Activated naive CD8-positive, alpha-beta T cell treated with anti-CD3 and anti-CD28 coated beads, Interleukin-2, amount 10 ng/mL, durations not matched to agents 7 days and 5 days (primary cell): ENCODE measurements around the gene AP2B1. TPM values are rescaled to one million over a fixed set of nuclear protein-coding genes. Genes with fewer than 3 reads are reported as not detected.
"Not testable (repeated sequence)": the region's sequence is repeated elsewhere in the genome, so short reads cannot be mapped to it uniquely, and the experiment has no call there.

Experiments used
- ATAC-seq: fragments of 150-1000 bp; cut with Tn5 transposase; one replicate; pipeline ENCODE4 v1.10.0; 2021; ENCODE audit warnings: low read depth, moderate library complexity
- POLR2A ChIA-PET: fragments of 350-600 bp; sonication (Branson Sonifier 250); formaldehyde crosslinking; loops from one replicate; lab custom pipeline; 2021; ENCODE audit warnings: antibody characterized with exemption; lab: Charles Lee
- DNase-seq: peaks from one replicate; pipeline ENCODE4 v3.0.0; 2021
- H3K27ac Mint-ChIP-seq: one replicate; pipeline ENCODE4 v1.8.0; 2022; ENCODE audit warnings: mild to moderate bottlenecking, mixed read lengths
- H3K27me3 Mint-ChIP-seq: one replicate; pipeline ENCODE4 v1.8.0; 2022; ENCODE audit warnings: mild to moderate bottlenecking, moderate library complexity, mixed read lengths
- H3K36me3 Mint-ChIP-seq: one replicate; pipeline ENCODE4 v1.8.0; 2021; ENCODE audit warnings: mild to moderate bottlenecking, mixed read lengths
- H3K4me1 Mint-ChIP-seq: one replicate; pipeline ENCODE4 v1.8.0; 2021; ENCODE audit warnings: mixed read lengths
- H3K4me3 Mint-ChIP-seq: one replicate; pipeline ENCODE4 v1.8.0; 2022; ENCODE audit warnings: mild to moderate bottlenecking, moderate library complexity, mixed read lengths
- H3K9me3 Mint-ChIP-seq: one replicate; pipeline ENCODE4 v1.8.0; 2021; ENCODE audit warnings: mixed read lengths
- total RNA-seq, 2 experiments: library from RNA; stranded (reverse); gene quantifications; one replicate each; pipeline ENCODE4 v1.2.3, GENCODE V29; 2021

Gene AP2B1
- total RNA-seq, 2 experiments from 2014 or later = 154 to 163 TPM

DNA sequence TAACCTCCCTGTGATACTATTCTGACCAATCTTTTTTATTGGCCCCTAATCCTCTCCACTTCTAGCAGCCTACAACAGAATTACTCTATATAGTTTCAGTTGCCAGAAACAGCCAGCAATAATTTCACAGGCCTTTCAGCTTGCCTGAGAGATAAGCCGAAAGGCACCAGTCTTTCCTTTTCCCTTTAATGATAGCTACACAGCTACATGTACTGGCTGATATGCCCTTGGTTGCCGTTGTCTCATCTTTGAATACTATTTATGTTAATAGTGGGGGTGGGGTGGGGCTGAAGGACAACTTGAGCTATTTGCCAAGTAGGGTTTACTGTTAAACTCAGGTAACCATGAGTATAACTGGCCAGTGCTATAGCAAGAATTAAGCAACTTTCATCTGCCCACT lies 108.5 kb downstream of the AP2B1 start:
- ATAC-seq (no peak), DNase-seq (no peak)
- H3K27ac Mint-ChIP-seq = no peak overlapping the region
- no peak overlapping the region for H3K4me3 Mint-ChIP-seq
- no peaks in the 10 kb centered on the region for H3K9me3 Mint-ChIP-seq
- no peaks in the 10 kb centered on the region for H3K4me1 Mint-ChIP-seq
- H3K27me3 Mint-ChIP-seq = no peaks in the 10 kb centered on the region
- POLR2A ChIA-PET = interaction anchor here (0.7 kb wide), 1 partner anchor 106 kb away, joined by 4 read pairs; no protein-coding TSS in a partner anchor
- H3K36me3 Mint-ChIP-seq = peaks cover 12% of the 10 kb centered on the region

DNA sequence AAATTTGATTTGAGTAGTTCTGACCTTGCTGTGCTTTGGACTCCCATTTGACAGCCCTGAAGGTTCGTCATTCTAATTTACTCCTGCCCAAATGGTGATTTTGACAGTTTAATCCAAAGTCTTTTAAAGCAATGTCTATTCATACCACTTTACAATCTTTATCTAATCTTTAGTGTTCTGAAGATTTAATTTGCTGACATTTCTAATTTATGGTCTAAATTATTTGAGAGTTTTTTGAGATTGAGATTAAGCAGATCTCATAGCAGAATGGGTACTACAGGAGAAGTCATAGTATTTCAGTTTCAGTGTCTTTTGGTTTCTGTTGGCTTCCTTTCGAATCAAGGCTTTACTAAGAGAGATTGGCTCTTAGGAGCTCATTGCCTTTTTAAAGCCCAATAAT lies 111.7 kb downstream of the AP2B1 start:
- H3K9me3 Mint-ChIP-seq = peaks cover 2% of the 10 kb centered on the region
- H3K4me1 Mint-ChIP-seq = no peaks in the 10 kb centered on the region
- ATAC-seq (no peak), DNase-seq (no peak)
- POLR2A ChIA-PET = no interaction called here
- H3K27ac Mint-ChIP-seq = no peak overlapping the region
- no peak overlapping the region for H3K4me3 Mint-ChIP-seq
- H3K36me3 Mint-ChIP-seq = peaks cover 22% of the 10 kb centered on the region
- H3K27me3 Mint-ChIP-seq = no peaks in the 10 kb centered on the region

DNA sequence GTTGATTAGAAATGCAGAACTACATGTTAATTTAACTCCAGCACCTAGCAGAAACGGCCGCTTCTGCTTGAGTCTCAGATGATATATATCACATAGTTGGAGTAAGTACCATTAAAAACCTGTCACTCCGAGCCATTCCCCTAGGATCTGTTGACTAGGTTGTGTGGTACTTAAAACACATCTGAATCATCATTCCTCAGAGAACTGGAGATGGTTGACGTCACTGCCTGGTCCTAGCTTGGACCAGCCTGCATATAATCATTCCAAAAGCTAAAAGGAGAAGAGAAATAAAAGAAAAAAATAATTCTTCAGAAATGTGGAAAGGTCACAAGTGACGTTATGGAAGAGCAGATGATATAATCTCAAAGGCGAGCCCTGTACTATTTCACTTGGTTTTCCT lies 113.0 kb downstream of the AP2B1 start:
- Mint-ChIP-seq H3K9me3 (peaks cover 2% of the 10 kb centered on the region), H3K4me3 (no peak overlapping the region), H3K36me3 (peaks cover 24% of the 10 kb centered on the region), H3K27me3 (no peaks in the 10 kb centered on the region), H3K27ac (no peak overlapping the region), H3K4me1 (no peaks in the 10 kb centered on the region)
- ATAC-seq (no peak), DNase-seq (no peak)
- POLR2A ChIA-PET = no interaction called here

DNA sequence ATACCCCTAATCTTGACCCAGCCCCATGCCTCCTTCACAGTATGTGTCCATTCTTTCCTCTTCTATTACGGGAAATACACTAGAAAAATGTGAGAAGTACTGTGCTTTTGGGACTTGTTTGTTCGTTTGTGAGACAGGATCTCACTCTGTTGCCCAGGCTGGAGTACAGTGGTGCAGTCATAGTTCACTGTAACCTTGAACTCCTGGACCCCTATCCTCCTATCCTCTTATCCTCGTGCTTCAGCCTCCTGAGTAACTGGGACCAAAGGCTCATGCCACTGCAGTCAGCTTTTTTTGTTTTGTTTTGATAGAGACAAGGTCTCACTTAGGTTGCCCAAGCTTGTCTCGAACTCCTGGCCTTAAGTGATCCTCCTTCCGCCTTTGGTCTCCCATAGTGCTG lies 114.4 kb downstream of the AP2B1 start:
- Mint-ChIP-seq H3K27ac (no peak overlapping the region), H3K36me3 (peaks cover 22% of the 10 kb centered on the region), H3K9me3 (peaks cover 2% of the 10 kb centered on the region), H3K27me3 (no peaks in the 10 kb centered on the region), H3K4me3 (no peak overlapping the region), H3K4me1 (no peaks in the 10 kb centered on the region)
- no peak for ATAC-seq
- POLR2A ChIA-PET = no interaction called here
- DNase-seq = no peak

DNA sequence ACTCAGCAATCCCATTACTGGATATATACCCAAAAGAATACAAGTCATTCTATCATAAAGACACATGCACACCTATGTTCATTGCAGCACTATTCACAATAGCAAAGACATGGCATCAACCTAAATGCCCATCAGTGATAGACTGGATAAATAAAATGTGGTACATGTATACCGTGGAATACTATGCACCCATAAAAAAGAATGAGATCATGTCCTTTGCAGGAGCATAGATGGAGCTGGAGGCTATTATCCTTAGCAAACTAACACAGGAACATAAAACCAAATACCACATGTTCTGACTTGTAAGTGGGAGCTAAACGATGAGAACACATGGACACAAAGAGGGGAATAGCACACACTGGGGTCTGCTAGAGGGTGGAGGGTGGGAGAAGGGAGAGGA lies 116.2 kb downstream of the AP2B1 start:
- H3K36me3 Mint-ChIP-seq = peaks cover 20% of the 10 kb centered on the region
- H3K4me1 Mint-ChIP-seq, ATAC-seq, H3K9me3 Mint-ChIP-seq, H3K27me3 Mint-ChIP-seq, H3K4me3 Mint-ChIP-seq, H3K27ac Mint-ChIP-seq, POLR2A ChIA-PET, DNase-seq: not testable (repeated sequence)

DNA sequence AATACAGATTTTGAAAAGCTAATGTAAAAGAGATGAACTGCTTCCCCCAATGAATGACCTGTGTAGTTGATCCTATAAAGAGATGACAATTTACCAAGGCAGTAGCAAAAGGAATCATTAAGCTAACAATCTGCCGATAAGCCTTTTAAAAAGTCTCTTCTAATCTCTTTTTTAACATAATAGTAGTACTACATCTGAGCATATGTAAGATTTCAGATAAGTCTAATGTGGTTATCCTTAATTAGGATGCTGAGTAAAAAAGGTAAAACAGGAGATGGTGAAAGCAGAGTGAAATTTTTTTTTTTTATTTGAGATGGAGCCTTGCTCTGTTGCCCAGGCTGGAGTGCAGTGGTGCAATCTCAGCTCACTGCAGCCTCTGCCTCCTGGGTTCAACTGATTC lies 118.1 kb downstream of the AP2B1 start:
- peaks cover 2% of the 10 kb centered on the region for H3K9me3 Mint-ChIP-seq
- POLR2A ChIA-PET = no interaction called here

DNA sequence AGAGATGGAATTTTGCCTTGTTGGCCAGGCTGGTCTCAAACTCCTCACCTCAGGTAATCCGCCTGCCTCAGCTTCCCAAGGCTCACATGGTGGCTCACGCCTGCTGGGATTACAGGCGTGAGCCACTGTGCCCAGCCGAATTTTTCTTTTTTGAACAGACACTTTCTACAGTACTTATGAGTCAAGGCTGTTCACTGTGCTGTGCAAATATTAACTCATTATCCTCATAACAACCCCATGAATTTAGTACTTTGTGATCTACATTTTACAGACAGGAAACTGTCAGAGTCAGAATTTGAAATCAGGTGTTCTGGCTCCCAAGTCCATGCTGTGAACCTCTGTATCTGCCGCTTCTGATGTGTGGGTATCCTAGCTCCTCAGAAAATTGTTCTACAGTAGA lies 118.6 kb downstream of the AP2B1 start:
- H3K4me3 Mint-ChIP-seq = no peak overlapping the region
- ATAC-seq (no peak), DNase-seq (no peak)
- H3K27ac Mint-ChIP-seq = no peak overlapping the region
- H3K9me3 Mint-ChIP-seq = peaks cover 2% of the 10 kb centered on the region
- POLR2A ChIA-PET = no interaction called here
- peaks cover 27% of the 10 kb centered on the region for H3K36me3 Mint-ChIP-seq
- no peaks in the 10 kb centered on the region for H3K27me3 Mint-ChIP-seq
- peaks cover 8% of the 10 kb centered on the region for H3K4me1 Mint-ChIP-seq

More for the DNA sequence above, 118.1 kb downstream of the AP2B1 start:
- ATAC-seq (no peak), DNase-seq (no peak)
- Mint-ChIP-seq H3K4me1 (peaks cover 8% of the 10 kb centered on the region), H3K36me3 (peaks cover 23% of the 10 kb centered on the region), H3K4me3 (no peak overlapping the region), H3K27ac (no peak overlapping the region), H3K27me3 (no peaks in the 10 kb centered on the region)

DNA sequence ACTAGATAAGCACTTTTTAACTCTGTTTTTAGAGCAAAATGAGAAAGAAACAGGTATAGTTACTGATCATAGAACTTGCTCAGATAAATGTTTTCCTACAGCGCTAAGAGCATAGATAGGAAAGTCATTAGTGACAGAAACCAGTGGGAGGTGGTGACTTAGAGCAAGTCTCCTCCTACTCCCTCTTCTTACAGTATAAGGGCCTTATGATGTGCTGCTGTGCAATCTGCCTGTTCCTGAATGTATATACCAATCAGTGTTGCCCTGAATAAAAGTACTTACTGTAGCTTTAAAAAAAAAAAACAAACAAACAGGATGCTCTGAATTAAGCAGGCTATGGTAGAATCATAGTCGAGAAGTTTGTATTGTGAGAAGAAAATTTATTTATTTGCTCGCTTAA lies 121.0 kb downstream of the AP2B1 start:
- H3K4me1 Mint-ChIP-seq = peaks cover 9% of the 10 kb centered on the region
- no peak overlapping the region for H3K27ac Mint-ChIP-seq
- H3K9me3 Mint-ChIP-seq = no peaks in the 10 kb centered on the region
- no peak for ATAC-seq
- H3K27me3 Mint-ChIP-seq = no peaks in the 10 kb centered on the region
- no peak for DNase-seq
- no peak overlapping the region for H3K4me3 Mint-ChIP-seq
- H3K36me3 Mint-ChIP-seq = peaks cover 19% of the 10 kb centered on the region
- POLR2A ChIA-PET = no interaction called here

DNA sequence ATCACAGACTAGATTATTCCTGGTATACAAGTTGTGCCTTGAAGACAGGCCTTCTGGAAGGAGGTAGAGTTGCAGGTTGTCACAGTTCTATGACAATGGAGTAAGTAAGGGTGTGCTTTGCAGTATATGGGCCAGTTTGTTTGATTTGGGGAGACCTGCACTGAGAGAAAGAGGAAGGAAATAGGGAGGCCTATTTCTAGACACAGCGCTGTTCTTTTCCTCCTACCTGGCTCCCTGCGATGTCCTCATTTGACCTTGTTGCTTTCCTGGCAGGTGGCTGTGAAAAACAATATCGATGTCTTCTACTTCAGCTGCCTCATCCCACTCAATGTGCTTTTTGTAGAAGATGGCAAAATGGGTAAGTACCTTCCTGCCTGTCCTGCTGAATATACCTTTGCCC lies 121.8 kb downstream of the AP2B1 start:
- Mint-ChIP-seq H3K4me3 (no peak overlapping the region), H3K27ac (no peak overlapping the region), H3K9me3 (no peaks in the 10 kb centered on the region), H3K27me3 (no peaks in the 10 kb centered on the region), H3K36me3 (peaks cover 15% of the 10 kb centered on the region), H3K4me1 (peaks cover 9% of the 10 kb centered on the region)
- no peak for ATAC-seq
- POLR2A ChIA-PET = no interaction called here
- DNase-seq = no peak

DNA sequence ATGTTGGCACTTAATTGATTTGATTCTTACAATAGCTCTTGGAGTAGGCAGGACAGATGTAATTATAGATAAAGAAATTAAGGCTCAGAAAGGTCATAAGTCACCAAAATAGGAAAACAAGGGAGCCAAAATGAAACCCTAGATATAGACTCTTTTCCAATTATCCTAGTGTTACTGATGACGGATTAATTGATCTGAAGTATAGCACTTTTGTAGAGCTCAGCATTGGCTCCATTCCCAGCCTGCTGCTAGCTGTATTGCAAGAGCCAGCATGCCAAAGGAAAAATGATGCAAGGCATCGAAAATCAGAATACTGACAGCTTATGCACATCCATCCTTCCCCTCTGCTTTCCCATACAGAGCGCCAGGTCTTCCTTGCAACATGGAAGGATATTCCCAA lies 122.8 kb downstream of the AP2B1 start:
- POLR2A ChIA-PET = no interaction called here
- no peaks in the 10 kb centered on the region for H3K9me3 Mint-ChIP-seq
- peaks cover 9% of the 10 kb centered on the region for H3K4me1 Mint-ChIP-seq
- no peak for DNase-seq
- no peak overlapping the region for H3K27ac Mint-ChIP-seq
- no peak for ATAC-seq
- H3K36me3 Mint-ChIP-seq = peaks cover 13% of the 10 kb centered on the region
- no peaks in the 10 kb centered on the region for H3K27me3 Mint-ChIP-seq
- H3K4me3 Mint-ChIP-seq = no peak overlapping the region

DNA sequence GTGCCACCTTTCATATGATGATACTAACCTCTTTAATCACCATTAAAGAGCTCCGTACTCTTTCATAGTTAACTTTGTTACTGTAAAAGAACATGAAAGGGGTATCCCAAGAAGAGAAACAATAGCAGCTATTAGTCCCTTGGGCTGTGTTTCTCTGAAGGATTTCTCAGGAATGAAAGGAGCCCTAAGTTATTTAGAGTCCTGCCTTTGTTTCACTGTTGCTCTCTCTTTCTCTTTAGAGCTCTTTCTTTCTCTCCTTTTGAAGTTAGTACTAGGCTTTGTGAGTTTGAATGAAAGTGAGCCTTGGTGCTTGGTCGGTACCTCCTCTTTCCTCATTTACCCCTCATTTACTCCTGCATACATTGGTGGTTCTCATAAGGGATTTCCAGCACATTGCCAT lies 123.8 kb downstream of the AP2B1 start:
- POLR2A ChIA-PET = no interaction called here
- H3K4me3 Mint-ChIP-seq = no peak overlapping the region
- peaks cover 9% of the 10 kb centered on the region for H3K4me1 Mint-ChIP-seq
- peaks cover 13% of the 10 kb centered on the region for H3K36me3 Mint-ChIP-seq
- ATAC-seq (no peak), DNase-seq (no peak)
- H3K9me3 Mint-ChIP-seq = no peaks in the 10 kb centered on the region
- H3K27me3 Mint-ChIP-seq = no peaks in the 10 kb centered on the region
- H3K27ac Mint-ChIP-seq = no peak overlapping the region

DNA sequence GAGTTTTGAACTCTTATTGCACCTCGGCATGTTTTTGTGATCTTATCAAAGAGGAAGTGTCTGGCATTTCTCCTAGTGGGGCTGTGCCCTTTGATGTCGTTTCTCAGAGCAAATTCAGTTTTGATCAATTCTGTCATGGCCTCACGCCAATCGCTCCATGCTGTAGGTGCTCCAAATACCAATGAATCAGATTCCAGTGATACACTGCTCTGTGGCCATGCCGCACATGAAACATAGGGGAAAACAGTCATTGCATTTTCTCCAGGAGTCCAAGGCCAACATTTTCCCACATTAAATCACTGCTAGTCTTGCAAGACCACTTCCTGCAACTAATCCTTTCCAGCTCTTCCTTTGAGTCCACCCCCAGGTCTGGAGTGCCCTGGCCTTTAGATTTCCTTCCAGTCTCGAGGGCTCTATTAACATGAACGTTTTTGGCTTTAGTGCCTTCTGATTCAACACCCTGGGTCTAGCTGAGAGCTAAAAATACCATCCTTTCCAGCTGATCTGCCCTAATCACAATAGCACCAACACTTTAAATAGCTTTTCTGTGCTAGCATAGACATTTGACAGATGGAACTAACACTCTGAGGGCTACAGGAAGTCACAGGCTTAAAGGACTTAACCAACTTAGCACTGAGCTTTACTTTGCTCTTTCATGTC lies 126.1 kb downstream of the AP2B1 start:
- peaks cover 9% of the 10 kb centered on the region for H3K4me1 Mint-ChIP-seq

DNA sequence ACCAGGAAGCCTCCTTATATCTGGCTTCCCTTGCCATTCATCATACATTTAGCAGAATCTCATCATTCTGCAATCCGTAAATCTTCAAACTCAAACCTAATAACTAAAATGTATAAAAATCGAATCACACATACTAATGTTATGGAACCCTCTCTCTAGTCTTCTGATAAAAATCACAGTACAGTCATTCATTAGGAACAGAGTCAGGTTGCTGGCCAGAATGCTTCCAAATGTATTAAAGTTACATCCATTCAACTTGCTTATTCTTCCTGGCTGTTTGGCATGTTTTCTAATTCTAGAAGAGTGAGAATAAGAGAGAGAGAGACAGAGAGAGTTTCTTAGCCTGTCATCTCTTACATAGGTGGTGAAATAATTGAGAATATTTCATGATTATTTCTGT lies 127.9 kb downstream of the AP2B1 start:
- Mint-ChIP-seq H3K27ac (no peak overlapping the region), H3K9me3 (no peaks in the 10 kb centered on the region), H3K27me3 (no peaks in the 10 kb centered on the region), H3K36me3 (peaks cover 24% of the 10 kb centered on the region), H3K4me1 (peaks cover 3% of the 10 kb centered on the region), H3K4me3 (no peak overlapping the region)
- ATAC-seq = no peak
- POLR2A ChIA-PET = no interaction called here
- DNase-seq = no peak

More for the DNA sequence above, 126.1 kb downstream of the AP2B1 start:
- Mint-ChIP-seq H3K36me3 (peaks cover 19% of the 10 kb centered on the region), H3K9me3 (no peaks in the 10 kb centered on the region), H3K27ac (no peak overlapping the region), H3K4me3 (no peak overlapping the region), H3K27me3 (no peaks in the 10 kb centered on the region)
- no peak for ATAC-seq
- POLR2A ChIA-PET = interaction anchor here (0.5 kb wide), 1 partner anchor 130 kb away, joined by 6 read pairs; no protein-coding TSS in a partner anchor
- DNase-seq = no peak

DNA sequence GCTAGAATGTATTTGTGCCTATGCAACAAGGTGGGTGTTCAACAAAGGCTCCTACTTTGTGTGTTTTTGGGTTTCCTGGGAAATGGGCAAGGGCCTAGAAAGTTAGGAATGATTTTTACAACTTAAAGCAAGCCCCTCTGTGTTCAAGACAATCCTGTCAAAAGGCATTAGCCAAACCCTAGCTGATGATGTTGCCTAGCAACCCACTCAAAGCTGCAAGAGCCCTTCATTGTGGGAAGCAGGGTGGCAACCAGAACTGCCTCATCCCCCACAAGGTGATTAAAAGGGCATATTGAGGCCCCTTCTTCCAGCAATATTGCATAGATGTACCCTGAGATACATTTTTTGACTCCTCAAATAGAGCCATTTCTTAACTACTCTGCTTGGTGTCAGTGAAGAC lies 128.3 kb downstream of the AP2B1 start:
- POLR2A ChIA-PET = no interaction called here
- peaks cover 24% of the 10 kb centered on the region for H3K36me3 Mint-ChIP-seq

More for the DNA sequence above, 128.3 kb downstream of the AP2B1 start:
- DNase-seq (no peak), ATAC-seq (no peak)
- Mint-ChIP-seq H3K27me3 (no peaks in the 10 kb centered on the region), H3K27ac (no peak overlapping the region), H3K4me3 (no peak overlapping the region), H3K4me1 (peaks cover 4% of the 10 kb centered on the region), H3K9me3 (no peaks in the 10 kb centered on the region)
